GM12892 (cell line): Measurements from ENCODE around the gene LRCH4.

Experiments
- POLR2A ChIP-seq: IDR thresholded peaks from 2 replicates; pipeline ENCODE4 v1.6.1; 2011; ENCODE audit warnings: low read depth, low read length, control low read depth
- POLR2AphosphoS5 ChIP-seq: IDR thresholded peaks from 2 replicates; pipeline ENCODE4 v1.6.1; 2011; ENCODE audit warnings: low read depth, low read length, control low read depth

- no peak for TF ChIP-seq POLR2A
- no peak for TF ChIP-seq POLR2AphosphoS5
Measured at GRCh38 chr7:100543586-100543985, 42.3 kb downstream of the LRCH4 start.
